HEK293 (cell line): ENCODE results near the gene UBE2D2.

Experiments used
- FEZF1 ChIP-seq: fragments of 450-650 bp; formaldehyde crosslinking; IDR thresholded peaks from 2 replicates; pipeline ENCODE4 v1.5.1; 2016; ENCODE audit warnings: missing biosample characterization, missing genetic modification characterization
- GLI4 ChIP-seq: fragments of 450-650 bp; formaldehyde crosslinking; IDR thresholded peaks from 2 replicates; pipeline ENCODE4 v1.5.1; 2016; ENCODE audit warnings: missing biosample characterization, missing genetic modification characterization
- HIC1 ChIP-seq: fragments of 450-650 bp; formaldehyde crosslinking; IDR thresholded peaks from 2 replicates; pipeline ENCODE4 v1.5.1; 2016; ENCODE audit warnings: missing biosample characterization, missing genetic modification characterization
- KLF1 ChIP-seq: fragments of 450-650 bp; formaldehyde crosslinking; IDR thresholded peaks from 2 replicates; pipeline ENCODE4 v1.5.1; 2016; ENCODE audit warnings: missing biosample characterization, missing genetic modification characterization
- PBX3 ChIP-seq: sonication (generic); formaldehyde crosslinking; IDR thresholded peaks from 2 replicates; pipeline ENCODE4 v1.8.1; 2022; ENCODE audit warnings: mild to moderate bottlenecking, moderate library complexity, missing genetic modification reagents
- PRDM10 ChIP-seq: fragments of 450-650 bp; formaldehyde crosslinking; IDR thresholded peaks from 2 replicates; pipeline ENCODE4 v1.5.1; 2016; ENCODE audit warnings: missing biosample characterization, missing genetic modification characterization
- PRDM2 ChIP-seq: fragments of 450-650 bp; formaldehyde crosslinking; IDR thresholded peaks from 2 replicates; pipeline ENCODE4 v1.5.1; 2016; ENCODE audit warnings: missing biosample characterization, missing genetic modification characterization, borderline replicate concordance
- YY1 ChIP-seq: fragments of 450-650 bp; formaldehyde crosslinking; IDR thresholded peaks from 2 replicates; pipeline ENCODE4 v1.5.1; 2018; ENCODE audit warnings: missing biosample characterization, missing genetic modification characterization
- ZBTB21 ChIP-seq: fragments of 450-650 bp; formaldehyde crosslinking; IDR thresholded peaks from 2 replicates; pipeline ENCODE4 v1.5.1; 2017; ENCODE audit warnings: missing biosample characterization, missing genetic modification characterization
- ZBTB48 ChIP-seq: fragments of 450-650 bp; formaldehyde crosslinking; IDR thresholded peaks from 2 replicates; pipeline ENCODE4 v1.5.1; 2016; ENCODE audit warnings: missing biosample characterization, missing genetic modification characterization
- ZFHX2 ChIP-seq: fragments of 450-650 bp; formaldehyde crosslinking; conservative IDR thresholded peaks from 2 replicates; pipeline ENCODE4 v1.5.1; 2016; ENCODE audit warnings: missing biosample characterization, missing genetic modification characterization
- ZNF112 ChIP-seq: fragments of 450-650 bp; formaldehyde crosslinking; IDR thresholded peaks from 2 replicates; pipeline ENCODE4 v1.5.0; 2017; ENCODE audit warnings: missing biosample characterization, missing genetic modification characterization
- ZNF214 ChIP-seq: fragments of 450-650 bp; formaldehyde crosslinking; IDR thresholded peaks from 2 replicates; pipeline ENCODE4 v1.5.1; 2017; ENCODE audit warnings: missing biosample characterization, mild to moderate bottlenecking, missing genetic modification characterization, borderline replicate concordance
- ZNF274 ChIP-seq, 2 experiments: fragments of 200-500 bp in 1 of 2; fragments of 450-650 bp in 1 of 2; sonication (Bioruptor generic) in 1 of 2; formaldehyde crosslinking in 1 of 2; IDR thresholded peaks; 2 replicates each; pipeline versions ENCODE4 v1.5.1 to v1.6.1; 2014 to 2016; ENCODE audit warnings: borderline replicate concordance in 1 of 2, inconsistent platforms in 1 of 2, low read length in 1 of 2, missing biosample characterization in 1 of 2, missing genetic modification characterization in 1 of 2
- ZNF324 ChIP-seq: fragments of 450-650 bp; formaldehyde crosslinking; IDR thresholded peaks from 2 replicates; pipeline ENCODE4 v1.5.1; 2016; ENCODE audit warnings: missing biosample characterization, missing genetic modification characterization
- ZNF449 ChIP-seq: fragments of 450-650 bp; formaldehyde crosslinking; IDR thresholded peaks from 2 replicates; pipeline ENCODE4 v1.5.1; 2017; ENCODE audit warnings: missing biosample characterization, mild to moderate bottlenecking, missing genetic modification characterization, moderate library complexity
- ZNF488 ChIP-seq: fragments of 450-650 bp; formaldehyde crosslinking; IDR thresholded peaks from 2 replicates; pipeline ENCODE4 v1.5.1; 2016; ENCODE audit warnings: missing biosample characterization, missing genetic modification characterization
- ZNF501 ChIP-seq: fragments of 450-650 bp; formaldehyde crosslinking; IDR thresholded peaks from 2 replicates; pipeline ENCODE4 v1.5.1; 2016; ENCODE audit warnings: missing biosample characterization, missing genetic modification characterization
- ZNF544 ChIP-seq: fragments of 450-650 bp; formaldehyde crosslinking; IDR thresholded peaks from 2 replicates; pipeline ENCODE4 v1.5.0; 2017; ENCODE audit warnings: missing biosample characterization, missing genetic modification characterization
- ZNF585B ChIP-seq: fragments of 450-650 bp; formaldehyde crosslinking; IDR thresholded peaks from 2 replicates; pipeline ENCODE4 v1.5.1; 2016; ENCODE audit warnings: missing biosample characterization, missing genetic modification characterization
- ZNF76 ChIP-seq: fragments of 450-650 bp; formaldehyde crosslinking; IDR thresholded peaks from 2 replicates; pipeline ENCODE4; 2016; ENCODE audit warnings: low read depth, missing biosample characterization, missing genetic modification characterization, borderline replicate concordance
- ZSCAN30 ChIP-seq: fragments of 450-650 bp; IDR thresholded peaks from 2 replicates; pipeline ENCODE4 v1.5.1; 2018; ENCODE audit warnings: missing biosample characterization, mild to moderate bottlenecking, missing genetic modification characterization, moderate library complexity

The UBE2D2 gene

GRCh38 chr5:139648205-139649081, 87.3 kb downstream of the UBE2D2 start, which contains the start of gene CXXC5 (continued):
- peak; percentile 72; the same call in 1 of the 2 replicates for TF ChIP-seq HIC1 (tag by site-specific recombination)
- no peak for TF ChIP-seq ZNF112
- TF ChIP-seq ZNF585B (tag by site-specific recombination) = no peak
- no peak for TF ChIP-seq ZNF501 (tag by site-specific recombination)
- TF ChIP-seq ZNF214 = no peak
- TF ChIP-seq ZNF274 (IDR thresholded peaks at IDR 0.05; ENCODE audit: low read length) = no peak
- no peak for TF ChIP-seq ZNF274 (tag by site-specific recombination; IDR thresholded peaks at IDR 0.05; ENCODE audit: borderline replicate concordance)
- TF ChIP-seq ZNF76 (tag by site-specific recombination) = peak; percentile 46; the same call in 1 of the 2 replicates
- TF ChIP-seq YY1 (tag by site-specific recombination) = peak; percentile 41; the same call in 1 of the 2 replicates
- TF ChIP-seq KLF1 (tag by site-specific recombination) = no peak; the same call in 1 of the 2 replicates
- no peak for TF ChIP-seq PBX3 (CRISPR knock-in tag)
- TF ChIP-seq PRDM10 (tag by site-specific recombination) = peak; percentile 52
- TF ChIP-seq FEZF1 (tag by site-specific recombination) = peak; percentile 48; the same call in 1 of the 2 replicates
- peak; percentile 73 for TF ChIP-seq ZSCAN30 (tag by site-specific recombination)
- TF ChIP-seq ZNF324 (tag by site-specific recombination) = no peak
- no peak for TF ChIP-seq ZBTB21 (tag by site-specific recombination)
- TF ChIP-seq ZFHX2 (tag by site-specific recombination) = peak; percentile 86
- no peak for TF ChIP-seq ZNF544 (tag by site-specific recombination)
- no peak for TF ChIP-seq GLI4 (tag by site-specific recombination)
- no peak for TF ChIP-seq PRDM2 (tag by site-specific recombination)
- peak; percentile 97 for TF ChIP-seq ZNF449 (tag by site-specific recombination)
- no peak for TF ChIP-seq ZBTB48 (tag by site-specific recombination)
- TF ChIP-seq ZNF488 (tag by site-specific recombination) = no peak
